Smooth muscle cell (in vitro differentiated cells): ENCODE data around the gene MYH15. TPM values are rescaled to one million over a fixed set of nuclear protein-coding genes. Genes with fewer than 3 reads are reported as not detected.

Experiments
- DNase-seq: peaks from one replicate; lab custom pipeline; 2025; ENCODE audit not compliant: unreplicated experiment; lab: John Stamatoyannopoulos, UW
- H2AFZ ChIP-seq: fragments of 200-600 bp; sonication (generic); 2 replicates; pipeline ENCODE4 v1.6.0; 2016; ENCODE audit warnings: antibody characterized with exemption, low read depth, mild to moderate bottlenecking
- H3F3A ChIP-seq: fragments of 200-600 bp; sonication (generic); 2 replicates; pipeline ENCODE4 v1.6.0; 2017; ENCODE audit warnings: antibody characterized with exemption, low read depth
- H3K27ac ChIP-seq: fragments of 200-600 bp; sonication (generic); 2 replicates; pipeline ENCODE4 v1.5.1; 2016; ENCODE audit warnings: low read depth, mild to moderate bottlenecking
- H3K27me3 ChIP-seq: fragments of 200-600 bp; sonication (generic); 2 replicates; pipeline ENCODE4 v1.6.1; 2016; ENCODE audit warnings: low read depth, mild to moderate bottlenecking
- H3K36me3 ChIP-seq: fragments of 200-600 bp; sonication (generic); 2 replicates; pipeline ENCODE4 v1.5.1; 2016; ENCODE audit warnings: low read depth
- H3K4me1 ChIP-seq: fragments of 200-600 bp; sonication (generic); 2 replicates; pipeline ENCODE4 v1.5.1; 2016; ENCODE audit warnings: low read depth
- H3K4me2 ChIP-seq: fragments of 200-600 bp; sonication (generic); 2 replicates; pipeline ENCODE4 v1.6.0; 2016; ENCODE audit warnings: mild to moderate bottlenecking
- H3K4me3 ChIP-seq: fragments of 200-600 bp; sonication (generic); 2 replicates; pipeline ENCODE4 v1.5.1; 2016; ENCODE audit warnings: mild to moderate bottlenecking
- H3K79me2 ChIP-seq: fragments of 200-600 bp; sonication (generic); 2 replicates; pipeline ENCODE4 v1.6.0; 2016; ENCODE audit warnings: low read depth, mild to moderate bottlenecking
- H3K9ac ChIP-seq: fragments of 200-600 bp; sonication (generic); 2 replicates; pipeline ENCODE4 v1.6.0; 2016; ENCODE audit warnings: low read depth
- H3K9me3 ChIP-seq: fragments of 200-600 bp; sonication (generic); replicated peaks from 2 replicates; pipeline ENCODE4 v1.5.1; 2016; ENCODE audit warnings: low read depth
- H4K20me1 ChIP-seq: fragments of 200-600 bp; sonication (generic); 2 replicates; pipeline ENCODE4 v1.6.0; 2016; ENCODE audit warnings: low read depth
- CTCF ChIP-seq: fragments of 200-600 bp; sonication (generic); IDR thresholded peaks from 2 replicates; pipeline ENCODE4 v1.5.1; 2017; ENCODE audit warnings: borderline replicate concordance, mild to moderate bottlenecking, antibody characterized with exemption; ENCODE audit not compliant: insufficient read depth, poor library complexity, severe bottlenecking
- WGBS: methylation state at CpG from one replicate; pipeline ENCODE4 v1.1.7; 2016; ENCODE audit warnings: low lambda C conversion rate; 5-methylcytosine and 5-hydroxymethylcytosine counted together
- polyA plus RNA-seq: library from polyadenylated mRNA; unstranded; fragments of >200 nt; fragmentation: Nextera tagmentation; extraction: Ambion mirVana; gene quantifications from 2 replicates; pipeline ENCODE4 v1.2.1, GENCODE V29; 2016
- total RNA-seq: library from RNA; depleted of rRNA; stranded (reverse); fragments of >200 nt; gene quantifications from 2 replicates; pipeline ENCODE4 v1.2.3, GENCODE V29; 2014

Gene MYH15
- total and polyA plus RNA-seq, 2 experiments from 2014 or later: 0.18 TPM; not detected in 1

GRCh38 chr3:108412121-108412750 is 98.2 kb downstream of the MYH15 start:
- H3K4me1 ChIP-seq: no peaks in the 10 kb centered on the region
- no peak overlapping the region for H3K9ac ChIP-seq
- no peak overlapping the region for H2AFZ ChIP-seq
- H3K36me3 ChIP-seq: no peaks in the 10 kb centered on the region
- H4K20me1 ChIP-seq: no peaks in the 10 kb centered on the region
- DNase-seq: no peak
- TF ChIP-seq CTCF: no peak
- no peaks in the 10 kb centered on the region for H3K79me2 ChIP-seq
- H3K4me2 ChIP-seq: no peak overlapping the region
- WGBS: 87% methylated on average over 6 of the region's 6 CpGs
- peaks cover 11% of the 10 kb centered on the region for H3K27me3 ChIP-seq
- H3K27ac ChIP-seq: no peak overlapping the region
- H3K4me3 ChIP-seq: no peak overlapping the region
- no peaks in the 10 kb centered on the region for H3K9me3 ChIP-seq
- H3F3A ChIP-seq: no peaks in the 10 kb centered on the region

GRCh38 chr3:108410531-108410984 is 99.8 kb downstream of the MYH15 start:
- no peak for DNase-seq
- no peak for TF ChIP-seq CTCF
- Histone ChIP-seq H3K79me2 (no peaks in the 10 kb centered on the region), H3K4me2 (no peak overlapping the region), H3K4me1 (peaks cover 4% of the 10 kb centered on the region), H4K20me1 (no peaks in the 10 kb centered on the region), H3K9me3 (no peaks in the 10 kb centered on the region), H3K27me3 (peaks cover 11% of the 10 kb centered on the region), H3F3A (no peaks in the 10 kb centered on the region), H3K9ac (no peak overlapping the region), H3K27ac (no peak overlapping the region), H3K36me3 (no peaks in the 10 kb centered on the region), H2AFZ (no peak overlapping the region), H3K4me3 (no peak overlapping the region)
- 93% methylated on average over 11 of the region's 11 CpGs for WGBS

GRCh38 chr3:108409800-108410178 is 100.6 kb downstream of the MYH15 start:
- Histone ChIP-seq H2AFZ (no peak overlapping the region), H3K4me3 (no peak overlapping the region), H4K20me1 (no peaks in the 10 kb centered on the region), H3K27ac (no peak overlapping the region), H3K79me2 (no peaks in the 10 kb centered on the region), H3F3A (no peaks in the 10 kb centered on the region), H3K36me3 (no peaks in the 10 kb centered on the region), H3K9ac (no peak overlapping the region), H3K27me3 (peaks cover 11% of the 10 kb centered on the region), H3K4me1 (peaks cover 6% of the 10 kb centered on the region), H3K4me2 (no peak overlapping the region), H3K9me3 (no peaks in the 10 kb centered on the region)
- 90% methylated on average over 4 of the region's 4 CpGs for WGBS
- no peak for TF ChIP-seq CTCF
- no peak for DNase-seq
